ENCODE measurements around the gene CYP2C19. TPM values are rescaled to one million over a fixed set of nuclear protein-coding genes. Genes with fewer than 3 reads are reported as not detected.

CYP2C19 gene
- polyA plus RNA-seq, 1 donor from 2014 or later = 0.16 TPM

- no peak overlapping the region for H3K4me2 ChIP-seq (ENCODE audit: low read length)
- H3K36me3 ChIP-seq (ENCODE audit: insufficient read depth, low read length) = no peaks in the 10 kb centered on the region
- no peaks in the 10 kb centered on the region for H3K27me3 ChIP-seq (ENCODE audit: insufficient read depth, low read depth, low read length)
- no peak overlapping the region for H2AFZ ChIP-seq (ENCODE audit: low read depth, low read length)
- no peaks in the 10 kb centered on the region for H3K9me2 ChIP-seq (ENCODE audit: insufficient read depth, low read length)
- no peaks in the 10 kb centered on the region for H4K20me1 ChIP-seq (ENCODE audit: insufficient read depth)
- no peak overlapping the region for H3K27ac ChIP-seq (ENCODE audit: low read length)
- no peaks in the 10 kb centered on the region for H3K9me3 ChIP-seq (ENCODE audit: low read length)
- no peaks in the 10 kb centered on the region for H3F3A ChIP-seq (ENCODE audit: insufficient read depth, low read length, poor library complexity, severe bottlenecking)
- no peak overlapping the region for H3K4me3 ChIP-seq (ENCODE audit: low read length)
- TF ChIP-seq REST (IDR thresholded peaks at IDR 0.05; ENCODE audit: borderline replicate concordance) = no peak
- no peak for TF ChIP-seq EZH2 (IDR thresholded peaks at IDR 0.05; ENCODE audit: borderline replicate concordance, insufficient read depth, low read length, poor library complexity, severe bottlenecking)
- no peak for TF ChIP-seq TAF1 (IDR thresholded peaks at IDR 0.05; ENCODE audit: low read depth)
- no peak for TF ChIP-seq SMC3 (conservative IDR thresholded peaks at IDR 0.05; ENCODE audit: poor library complexity)
- TF ChIP-seq RAD21 (conservative IDR thresholded peaks at IDR 0.05) = no peak
- TF ChIP-seq CTCF (IDR thresholded peaks at IDR 0.05; ENCODE audit: poor library complexity, severe bottlenecking) = no peak
- no peak for TF ChIP-seq POLR2AphosphoS5 (IDR thresholded peaks at IDR 0.05)
- no peak for TF ChIP-seq MXI1 (conservative IDR thresholded peaks at IDR 0.05; ENCODE audit: poor library complexity, severe bottlenecking)
- no peak for TF ChIP-seq EP300 (conservative IDR thresholded peaks at IDR 0.05; ENCODE audit: poor library complexity, severe bottlenecking)
- no peak overlapping the region for H3K9ac ChIP-seq (ENCODE audit: low read length)
- H3K79me2 ChIP-seq (replicated peaks; ENCODE audit: insufficient read depth, low read length) = no peaks in the 10 kb centered on the region
These were observed 27.3 kb upstream of the CYP2C19 start for GRCh38 chr10:94735197-94735596.

- Histone ChIP-seq H3K9me2 (ENCODE audit: insufficient read depth, low read length) (no peaks in the 10 kb centered on the region), H3F3A (ENCODE audit: insufficient read depth, low read length, poor library complexity, severe bottlenecking) (no peaks in the 10 kb centered on the region), H4K20me1 (ENCODE audit: insufficient read depth) (no peaks in the 10 kb centered on the region), H3K4me3 (ENCODE audit: low read length) (no peak overlapping the region), H3K9ac (ENCODE audit: low read length) (no peak overlapping the region), H3K9me3 (ENCODE audit: low read length) (no peaks in the 10 kb centered on the region), H3K4me2 (ENCODE audit: low read length) (no peak overlapping the region), H3K27me3 (ENCODE audit: insufficient read depth, low read depth, low read length) (no peaks in the 10 kb centered on the region), H3K27ac (ENCODE audit: low read length) (no peak overlapping the region), H3K79me2 (replicated peaks; ENCODE audit: insufficient read depth, low read length) (no peaks in the 10 kb centered on the region), H2AFZ (ENCODE audit: low read depth, low read length) (no peak overlapping the region), H3K36me3 (ENCODE audit: insufficient read depth, low read length) (no peaks in the 10 kb centered on the region)
- TF ChIP-seq RAD21 (conservative IDR thresholded peaks at IDR 0.05) (no peak), POLR2AphosphoS5 (IDR thresholded peaks at IDR 0.05) (no peak), SMC3 (conservative IDR thresholded peaks at IDR 0.05; ENCODE audit: poor library complexity) (no peak), CTCF (IDR thresholded peaks at IDR 0.05; ENCODE audit: poor library complexity, severe bottlenecking) (no peak), REST (IDR thresholded peaks at IDR 0.05; ENCODE audit: borderline replicate concordance) (no peak)
These were observed 23.9 kb upstream of the CYP2C19 start for GRCh38 chr10:94738588-94738987.

Data from neural cell (in vitro differentiated cells).